ENCODE data around the gene POGLUT3.

Gene POGLUT3

DNA sequence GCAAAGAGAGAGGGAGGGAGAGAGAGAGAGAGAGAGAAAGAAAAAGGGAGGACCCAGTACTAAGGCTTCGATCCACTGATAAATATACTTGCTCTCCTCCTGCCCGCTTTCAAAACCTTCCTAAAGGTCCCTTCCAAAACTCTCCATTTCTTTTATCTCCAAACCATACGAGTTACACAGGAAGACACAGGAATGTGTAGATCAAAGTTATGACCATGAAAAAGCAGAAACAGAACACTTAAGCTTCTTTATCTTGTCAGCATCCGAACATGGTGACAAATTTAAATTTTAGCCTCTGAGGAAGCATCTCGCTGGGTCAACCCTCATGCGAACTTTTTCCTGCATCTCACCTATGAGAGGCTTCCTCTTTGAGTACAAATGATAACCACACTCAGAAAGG is 29.2 kb upstream of the POGLUT3 start:
- TF ChIP-seq SPI1 (IDR thresholded peaks at IDR 0.05; ENCODE audit: borderline replicate concordance, low read depth) (no peak), GABPA (IDR thresholded peaks at IDR 0.05; ENCODE audit: low read depth) (no peak), POLR2AphosphoS5 (IDR thresholded peaks at IDR 0.05; ENCODE audit: low read depth) (no peak)
- TF ChIP-seq, protein P1, sequence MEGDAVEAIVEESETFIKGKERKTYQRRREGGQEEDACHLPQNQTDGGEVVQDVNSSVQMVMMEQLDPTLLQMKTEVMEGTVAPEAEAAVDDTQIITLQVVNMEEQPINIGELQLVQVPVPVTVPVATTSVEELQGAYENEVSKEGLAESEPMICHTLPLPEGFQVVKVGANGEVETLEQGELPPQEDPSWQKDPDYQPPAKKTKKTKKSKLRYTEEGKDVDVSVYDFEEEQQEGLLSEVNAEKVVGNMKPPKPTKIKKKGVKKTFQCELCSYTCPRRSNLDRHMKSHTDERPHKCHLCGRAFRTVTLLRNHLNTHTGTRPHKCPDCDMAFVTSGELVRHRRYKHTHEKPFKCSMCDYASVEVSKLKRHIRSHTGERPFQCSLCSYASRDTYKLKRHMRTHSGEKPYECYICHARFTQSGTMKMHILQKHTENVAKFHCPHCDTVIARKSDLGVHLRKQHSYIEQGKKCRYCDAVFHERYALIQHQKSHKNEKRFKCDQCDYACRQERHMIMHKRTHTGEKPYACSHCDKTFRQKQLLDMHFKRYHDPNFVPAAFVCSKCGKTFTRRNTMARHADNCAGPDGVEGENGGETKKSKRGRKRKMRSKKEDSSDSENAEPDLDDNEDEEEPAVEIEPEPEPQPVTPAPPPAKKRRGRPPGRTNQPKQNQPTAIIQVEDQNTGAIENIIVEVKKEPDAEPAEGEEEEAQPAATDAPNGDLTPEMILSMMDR (IDR thresholded peaks at IDR 0.05; ENCODE audit: insufficient read depth, low read length), result no peak
- TF ChIP-seq, protein P2, sequence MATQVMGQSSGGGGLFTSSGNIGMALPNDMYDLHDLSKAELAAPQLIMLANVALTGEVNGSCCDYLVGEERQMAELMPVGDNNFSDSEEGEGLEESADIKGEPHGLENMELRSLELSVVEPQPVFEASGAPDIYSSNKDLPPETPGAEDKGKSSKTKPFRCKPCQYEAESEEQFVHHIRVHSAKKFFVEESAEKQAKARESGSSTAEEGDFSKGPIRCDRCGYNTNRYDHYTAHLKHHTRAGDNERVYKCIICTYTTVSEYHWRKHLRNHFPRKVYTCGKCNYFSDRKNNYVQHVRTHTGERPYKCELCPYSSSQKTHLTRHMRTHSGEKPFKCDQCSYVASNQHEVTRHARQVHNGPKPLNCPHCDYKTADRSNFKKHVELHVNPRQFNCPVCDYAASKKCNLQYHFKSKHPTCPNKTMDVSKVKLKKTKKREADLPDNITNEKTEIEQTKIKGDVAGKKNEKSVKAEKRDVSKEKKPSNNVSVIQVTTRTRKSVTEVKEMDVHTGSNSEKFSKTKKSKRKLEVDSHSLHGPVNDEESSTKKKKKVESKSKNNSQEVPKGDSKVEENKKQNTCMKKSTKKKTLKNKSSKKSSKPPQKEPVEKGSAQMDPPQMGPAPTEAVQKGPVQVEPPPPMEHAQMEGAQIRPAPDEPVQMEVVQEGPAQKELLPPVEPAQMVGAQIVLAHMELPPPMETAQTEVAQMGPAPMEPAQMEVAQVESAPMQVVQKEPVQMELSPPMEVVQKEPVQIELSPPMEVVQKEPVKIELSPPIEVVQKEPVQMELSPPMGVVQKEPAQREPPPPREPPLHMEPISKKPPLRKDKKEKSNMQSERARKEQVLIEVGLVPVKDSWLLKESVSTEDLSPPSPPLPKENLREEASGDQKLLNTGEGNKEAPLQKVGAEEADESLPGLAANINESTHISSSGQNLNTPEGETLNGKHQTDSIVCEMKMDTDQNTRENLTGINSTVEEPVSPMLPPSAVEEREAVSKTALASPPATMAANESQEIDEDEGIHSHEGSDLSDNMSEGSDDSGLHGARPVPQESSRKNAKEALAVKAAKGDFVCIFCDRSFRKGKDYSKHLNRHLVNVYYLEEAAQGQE (IDR thresholded peaks at IDR 0.05; ENCODE audit: insufficient replicate concordance, low read depth), result no peak
- no peak overlapping the region for H3K27ac ChIP-seq (replicated peaks)

DNA sequence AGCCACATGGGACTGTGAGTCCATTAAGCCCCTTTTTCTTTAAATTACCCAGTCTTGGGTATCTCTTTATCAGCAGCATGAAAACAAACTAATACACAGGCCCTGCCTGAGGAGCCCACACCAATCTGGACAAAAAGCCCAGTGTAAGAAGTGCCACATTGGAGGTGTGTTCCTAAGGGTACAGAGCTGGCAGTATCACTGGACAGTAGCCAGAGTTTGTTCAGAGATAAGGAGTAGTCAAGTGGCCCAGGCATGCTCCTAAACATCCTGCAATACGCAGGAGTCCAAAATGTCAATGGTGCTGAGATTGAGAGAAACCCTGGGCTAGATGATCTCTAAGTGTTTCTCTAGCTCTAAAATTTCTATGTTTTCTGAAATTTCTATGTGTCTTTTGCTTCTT is 27.0 kb upstream of the POGLUT3 start:
- no peak overlapping the region for H3K27ac ChIP-seq (replicated peaks)
- no peak for TF ChIP-seq GABPA (IDR thresholded peaks at IDR 0.05; ENCODE audit: low read depth)
- TF ChIP-seq SPI1 (IDR thresholded peaks at IDR 0.05; ENCODE audit: borderline replicate concordance, low read depth), result no peak
- TF ChIP-seq, protein P2 (IDR thresholded peaks at IDR 0.05; ENCODE audit: insufficient replicate concordance, low read depth), result no peak
- TF ChIP-seq, protein P1 (IDR thresholded peaks at IDR 0.05; ENCODE audit: insufficient read depth, low read length), result no peak
- no peak for TF ChIP-seq POLR2AphosphoS5 (IDR thresholded peaks at IDR 0.05; ENCODE audit: low read depth)
- DNase-seq (ENCODE audit: low read depth in 1 of 2, low spot score in 1 of 2), result no peak
- no peak overlapping the region for H3K4me3 ChIP-seq (replicated peaks; ENCODE audit: insufficient read depth, low read length)
- H3K27me3 ChIP-seq (ENCODE audit: insufficient read depth, poor library complexity, severe bottlenecking), result no peaks in the 10 kb centered on the region

More for the DNA sequence above, 29.2 kb upstream of the POGLUT3 start:
- no peaks in the 10 kb centered on the region for H3K27me3 ChIP-seq (ENCODE audit: insufficient read depth, poor library complexity, severe bottlenecking)
- DNase-seq (ENCODE audit: low read depth in 1 of 2, low spot score in 1 of 2), result no peak
- no peak overlapping the region for H3K4me3 ChIP-seq (replicated peaks; ENCODE audit: insufficient read depth, low read length)

DNA sequence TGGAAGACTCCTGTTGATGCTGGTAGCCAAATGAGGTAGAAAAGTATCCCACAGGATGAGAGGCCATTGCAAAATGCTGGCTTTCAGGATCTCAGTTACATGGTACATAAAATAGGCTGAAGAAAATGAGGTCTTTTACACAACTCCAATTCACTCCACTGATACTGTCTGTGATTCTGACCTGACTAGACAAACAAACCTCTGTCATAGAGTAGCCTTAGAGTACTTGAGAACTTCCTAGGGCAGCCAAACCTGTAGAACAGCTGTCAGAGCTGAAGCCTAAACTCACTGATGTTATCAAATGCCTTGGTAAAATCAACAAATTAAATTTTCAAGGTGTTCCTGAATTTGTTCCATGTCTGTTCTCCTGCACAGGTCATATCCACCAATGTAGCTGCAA is 26.2 kb upstream of the POGLUT3 start:
- no peaks in the 10 kb centered on the region for H3K27me3 ChIP-seq (ENCODE audit: insufficient read depth, poor library complexity, severe bottlenecking)
- H3K4me3 ChIP-seq (replicated peaks; ENCODE audit: insufficient read depth, low read length), result no peak overlapping the region
- DNase-seq (ENCODE audit: low read depth in 1 of 2, low spot score in 1 of 2), result no peak
- no peak overlapping the region for H3K27ac ChIP-seq (replicated peaks)
- TF ChIP-seq SPI1 (IDR thresholded peaks at IDR 0.05; ENCODE audit: borderline replicate concordance, low read depth) (no peak), GABPA (IDR thresholded peaks at IDR 0.05; ENCODE audit: low read depth) (no peak), POLR2AphosphoS5 (IDR thresholded peaks at IDR 0.05; ENCODE audit: low read depth) (no peak)
- TF ChIP-seq, protein P1 (IDR thresholded peaks at IDR 0.05; ENCODE audit: insufficient read depth, low read length), result no peak
- TF ChIP-seq, protein P2 (IDR thresholded peaks at IDR 0.05; ENCODE audit: insufficient replicate concordance, low read depth), result no peak
